ENCODE measurements around the gene CD248.

DNA sequence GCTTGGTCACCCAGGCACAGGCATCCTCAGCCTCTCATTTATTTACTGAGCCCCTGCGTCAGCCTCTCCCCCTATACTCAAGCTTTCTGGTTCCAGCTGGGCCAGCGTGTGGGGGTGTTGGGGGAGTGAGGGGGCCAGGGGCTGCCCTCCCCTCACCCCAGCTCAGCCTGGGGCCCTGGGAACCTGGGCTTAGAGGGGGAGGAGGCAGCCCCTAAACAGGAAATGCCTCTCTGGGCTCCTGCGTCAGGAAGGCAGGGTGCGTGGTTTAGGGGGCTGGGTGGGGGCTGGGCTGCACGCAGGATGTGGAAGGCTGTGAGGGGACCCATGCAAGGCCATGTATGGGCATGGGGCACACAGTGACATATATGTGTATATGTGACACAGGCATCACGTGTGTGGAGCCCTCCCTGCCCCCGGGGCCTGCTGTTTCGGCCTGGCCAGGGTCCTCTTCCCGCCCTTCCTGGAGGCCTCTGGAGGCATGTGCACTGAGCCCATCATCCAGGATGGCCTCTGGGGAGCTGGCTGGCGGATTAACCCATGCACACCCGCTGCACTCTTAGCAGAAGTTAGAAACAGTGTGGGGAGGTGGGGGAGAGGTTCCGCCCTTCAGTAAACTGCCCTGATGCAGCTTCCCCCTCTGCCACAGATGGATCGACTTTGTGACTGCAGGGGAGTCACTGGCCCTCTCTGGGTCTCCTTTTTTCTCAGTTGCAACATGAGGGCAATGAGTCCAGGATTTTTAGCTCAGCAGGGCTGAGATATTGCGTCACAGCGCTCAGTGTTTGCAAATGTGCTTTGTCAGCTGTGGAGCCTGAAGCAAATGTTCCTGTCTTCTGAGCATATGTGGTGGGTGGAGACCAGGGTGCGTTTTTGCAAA, 1.1 kb upstream of the CD248 start:
- TF ChIP-seq, protein P1, sequence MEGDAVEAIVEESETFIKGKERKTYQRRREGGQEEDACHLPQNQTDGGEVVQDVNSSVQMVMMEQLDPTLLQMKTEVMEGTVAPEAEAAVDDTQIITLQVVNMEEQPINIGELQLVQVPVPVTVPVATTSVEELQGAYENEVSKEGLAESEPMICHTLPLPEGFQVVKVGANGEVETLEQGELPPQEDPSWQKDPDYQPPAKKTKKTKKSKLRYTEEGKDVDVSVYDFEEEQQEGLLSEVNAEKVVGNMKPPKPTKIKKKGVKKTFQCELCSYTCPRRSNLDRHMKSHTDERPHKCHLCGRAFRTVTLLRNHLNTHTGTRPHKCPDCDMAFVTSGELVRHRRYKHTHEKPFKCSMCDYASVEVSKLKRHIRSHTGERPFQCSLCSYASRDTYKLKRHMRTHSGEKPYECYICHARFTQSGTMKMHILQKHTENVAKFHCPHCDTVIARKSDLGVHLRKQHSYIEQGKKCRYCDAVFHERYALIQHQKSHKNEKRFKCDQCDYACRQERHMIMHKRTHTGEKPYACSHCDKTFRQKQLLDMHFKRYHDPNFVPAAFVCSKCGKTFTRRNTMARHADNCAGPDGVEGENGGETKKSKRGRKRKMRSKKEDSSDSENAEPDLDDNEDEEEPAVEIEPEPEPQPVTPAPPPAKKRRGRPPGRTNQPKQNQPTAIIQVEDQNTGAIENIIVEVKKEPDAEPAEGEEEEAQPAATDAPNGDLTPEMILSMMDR (IDR thresholded peaks at IDR 0.05) = no peak
- TF ChIP-seq EZH2 (IDR thresholded peaks at IDR 0.05; ENCODE audit: borderline replicate concordance, insufficient read depth, low read depth, low read length, poor library complexity, severe bottlenecking) = no peak
